Epithelial cell of proximal tubule (primary cell): ENCODE data around the gene DACT2. TPM values are rescaled to one million over a fixed set of nuclear protein-coding genes. Genes with fewer than 3 reads are reported as not detected.
A peak's percentile ranks its signal among the peaks of the same experiment; 100 is the strongest.

Experiments
- DNase-seq: peaks from one replicate; pipeline ENCODE4 v3.0.0-alpha.2; 2011; ENCODE audit warnings: low read depth
- H3K4me3 ChIP-seq: 2 replicates; pipeline ENCODE4 v1.5.1; 2011; ENCODE audit warnings: low read depth, mild to moderate bottlenecking, low read length
- CTCF ChIP-seq: conservative IDR thresholded peaks from 2 replicates; pipeline ENCODE4 v1.5.1; 2012; ENCODE audit warnings: low read depth, mild to moderate bottlenecking, low read length
- total RNA-seq: library from RNA; depleted of rRNA; stranded (reverse); fragments of >200 nt; gene quantifications from 2 replicates; pipeline ENCODE4 v1.2.3, GENCODE V29; 2015

The DACT2 gene
- total RNA-seq, 1 donor from 2014 or later: 0.23 TPM

GRCh38 chr6:168305096-168305749 is 14.4 kb downstream of the DACT2 start:
- no peak for TF ChIP-seq CTCF
- no peak overlapping the region for H3K4me3 ChIP-seq
- DNase-seq: no peak

- no peak for TF ChIP-seq CTCF
- DNase-seq: no peak
Measured at GRCh38 chr6:168304752-168305015, 14.9 kb downstream of the DACT2 start.

GRCh38 chr6:168303982-168304751 is 15.4 kb downstream of the DACT2 start:
- no peak for DNase-seq
- H3K4me3 ChIP-seq: no peak overlapping the region
- no peak for TF ChIP-seq CTCF

More at GRCh38 chr6:168304752-168305015, 14.9 kb downstream of the DACT2 start:
- H3K4me3 ChIP-seq: no peak overlapping the region

- peak; percentile 12 for DNase-seq
- TF ChIP-seq CTCF: no peak
Measured at GRCh38 chr6:168302534-168302933, 17.0 kb downstream of the DACT2 start.

GRCh38 chr6:168301648-168302398 is 17.8 kb downstream of the DACT2 start:
- no peak for TF ChIP-seq CTCF
- H3K4me3 ChIP-seq: peak overlapping the region; percentile 41
- peak; percentile 29 for DNase-seq

More at GRCh38 chr6:168302534-168302933, 17.0 kb downstream of the DACT2 start:
- H3K4me3 ChIP-seq: no peak overlapping the region

- no peak for TF ChIP-seq CTCF
- H3K4me3 ChIP-seq: peak overlapping the region; percentile 41
- no peak for DNase-seq
Measured at GRCh38 chr6:168300975-168301647, 18.5 kb downstream of the DACT2 start.
